NCI-H1694 treated with DMSO at 0.1 percent for 48 hours (cell line): ENCODE data around the gene MSGN1.
A peak's percentile ranks its signal among the peaks of the same experiment; 100 is the strongest.

Experiments
- DNase-seq: peaks from one replicate; lab custom pipeline; 2025; lab: John Stamatoyannopoulos, UW

Gene MSGN1

GRCh38 chr2:17849275-17849674 is 33.0 kb downstream of the MSGN1 start:
- no peak for DNase-seq

DNA sequence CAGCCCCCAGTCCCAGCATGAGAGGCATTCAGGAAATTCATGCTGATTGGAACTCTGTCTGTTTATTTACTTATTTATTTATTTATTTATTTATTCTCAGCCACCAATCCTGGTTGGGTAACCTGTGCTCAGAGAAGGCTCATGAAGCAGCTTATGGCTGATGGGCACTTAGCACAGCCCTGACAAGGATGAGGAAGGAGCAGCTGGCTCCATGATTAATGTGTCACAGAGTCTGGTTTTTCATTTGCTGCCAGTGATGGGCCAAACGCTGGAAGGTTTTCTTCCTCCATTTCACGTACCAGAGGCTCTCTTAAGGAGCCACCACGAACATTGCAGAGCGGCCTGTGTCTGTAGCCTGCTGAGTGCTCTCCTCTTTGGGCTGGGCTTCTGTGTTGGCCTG is 33.9 kb downstream of the MSGN1 start:
- DNase-seq, result no peak

DNA sequence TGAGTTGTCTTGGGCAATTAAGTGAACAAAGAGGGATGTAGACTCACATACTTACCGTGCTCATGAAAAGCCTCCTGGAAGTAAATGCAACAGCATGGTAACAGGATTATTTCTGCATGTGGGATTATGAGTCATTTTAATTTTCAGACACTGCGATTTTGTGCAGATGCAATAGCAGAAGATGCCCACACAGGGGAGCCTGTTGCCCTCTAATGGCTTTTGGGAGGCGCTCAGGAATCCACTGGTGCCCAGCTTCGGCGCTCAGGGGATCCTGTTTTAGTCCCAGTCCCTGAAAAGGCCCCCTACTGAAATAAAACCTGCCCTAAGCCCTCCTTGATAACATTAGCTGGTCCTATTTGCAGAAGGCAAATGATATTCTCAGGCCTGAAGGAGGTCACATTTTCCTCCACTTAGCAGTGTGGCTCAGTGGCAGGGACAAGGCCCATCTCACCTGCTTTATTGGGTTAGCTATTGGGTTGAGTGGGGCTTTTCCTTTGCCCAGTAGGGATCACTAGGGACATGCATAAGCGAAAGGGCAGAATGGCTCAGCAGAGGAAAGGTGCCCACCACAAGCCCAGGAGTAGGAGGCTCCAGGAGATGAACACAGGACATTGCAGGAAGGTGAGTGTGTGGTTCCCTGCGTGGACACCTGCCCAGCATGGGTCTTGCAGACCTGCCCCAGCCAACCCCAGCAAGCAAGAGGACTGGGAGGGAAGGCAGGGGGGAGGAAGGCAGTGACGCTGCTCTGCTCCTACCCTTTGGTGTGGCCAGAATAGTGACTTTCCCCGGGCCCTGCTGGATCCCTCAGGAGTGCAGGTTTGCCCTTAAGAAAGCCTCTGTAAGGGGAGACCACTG is 35.7 kb downstream of the MSGN1 start:
- peak; percentile 89 for DNase-seq

DNA sequence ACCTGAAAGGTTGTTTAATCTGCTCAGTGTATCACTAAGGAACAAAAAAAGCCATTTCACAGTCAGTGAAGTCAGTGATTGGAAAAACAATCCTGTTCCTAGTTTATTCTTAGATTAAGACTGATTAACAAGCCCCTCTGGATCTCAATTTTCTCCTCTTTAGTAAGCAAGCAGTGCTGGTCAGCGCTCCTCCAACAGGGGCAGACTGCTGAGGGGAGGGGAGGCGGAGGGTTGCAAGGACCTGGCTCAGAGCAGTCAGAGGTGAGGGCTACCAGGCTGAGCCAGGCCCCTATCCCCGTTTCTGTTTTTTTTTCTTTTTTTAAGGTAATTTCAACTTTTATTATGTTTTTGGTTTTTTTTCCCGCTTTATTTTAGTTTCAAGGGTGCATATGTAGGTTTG is 37.5 kb downstream of the MSGN1 start:
- DNase-seq, result no peak

DNA sequence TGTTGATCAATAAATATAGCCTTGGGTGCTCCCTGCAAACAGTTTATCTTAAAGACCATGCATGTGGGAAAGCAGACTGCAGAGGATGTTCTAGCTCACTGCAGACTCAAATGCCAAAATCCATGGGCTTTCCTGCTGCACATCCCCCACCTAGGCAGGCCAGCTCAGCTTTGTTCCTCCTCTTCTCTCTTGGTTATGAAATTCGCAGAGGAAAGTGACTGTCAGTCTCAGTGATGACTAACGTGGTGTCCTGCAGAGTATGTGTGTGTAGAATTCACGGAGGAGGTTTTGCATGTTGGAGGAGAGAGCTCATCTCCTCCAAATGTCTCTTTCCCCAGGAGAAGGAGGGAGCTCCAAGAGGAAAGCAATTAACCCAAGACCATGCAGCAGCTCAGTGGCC is 40.8 kb downstream of the MSGN1 start:
- DNase-seq, result no peak

DNA sequence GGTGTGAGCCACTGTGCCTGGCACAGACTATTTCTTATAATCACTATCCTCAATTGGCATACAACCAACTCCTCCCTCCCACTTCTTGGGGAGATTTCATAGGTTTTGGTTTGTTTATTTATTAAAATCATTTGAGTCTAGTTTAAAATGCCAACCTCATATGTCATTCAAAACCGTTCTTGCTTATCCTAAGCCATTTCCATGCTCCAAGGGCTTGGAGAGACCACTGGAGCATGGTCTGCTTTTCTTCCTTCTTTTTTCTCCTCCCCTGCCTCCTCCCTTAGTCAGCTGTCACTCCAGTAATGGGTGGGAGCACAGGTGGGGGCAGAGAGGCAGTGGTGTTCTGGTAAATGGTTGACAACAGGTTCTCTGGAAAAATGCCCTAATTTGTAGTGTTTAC is 41.8 kb downstream of the MSGN1 start:
- no peak for DNase-seq

DNA sequence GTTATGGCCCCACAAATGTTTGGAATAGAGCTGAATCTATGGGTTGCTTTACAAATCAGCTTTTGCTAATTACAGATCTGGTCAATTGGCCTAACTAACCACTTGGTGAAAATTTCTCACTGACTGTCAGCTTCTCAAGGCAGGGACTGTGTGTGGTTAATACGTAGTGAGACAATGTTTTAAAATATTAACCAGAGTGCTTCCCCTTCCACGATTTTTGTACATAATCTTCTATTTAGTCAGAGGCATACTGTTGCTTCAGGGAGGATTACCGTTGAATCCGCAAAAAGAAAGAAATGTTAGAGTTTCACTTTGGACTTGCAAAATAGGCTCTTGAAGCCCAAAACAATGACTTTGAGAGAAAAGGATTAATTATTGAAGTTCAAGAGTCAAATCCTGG is 47.3 kb downstream of the MSGN1 start:
- no peak for DNase-seq

- no peak for DNase-seq
These were observed 48.4 kb downstream of the MSGN1 start for GRCh38 chr2:17864676-17865075.

DNA sequence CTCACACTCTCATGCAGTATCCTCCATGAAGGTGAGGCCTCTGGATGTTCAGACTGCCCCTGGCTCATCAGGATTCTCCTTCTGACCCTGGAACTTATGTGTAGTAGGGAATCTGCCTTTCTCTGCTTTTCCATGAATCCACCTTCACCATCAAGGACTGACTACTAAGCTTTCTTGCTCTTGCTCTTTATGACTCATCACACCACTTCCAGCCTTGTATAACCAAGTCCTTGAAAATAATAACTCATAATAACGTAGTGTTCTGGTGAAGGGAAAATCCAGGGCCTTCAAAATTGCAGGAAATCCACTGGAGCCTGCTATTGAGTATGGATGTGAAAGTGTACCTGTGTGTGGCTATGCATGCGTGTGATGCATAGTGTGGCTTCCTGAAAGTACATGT is 50.9 kb downstream of the MSGN1 start:
- no peak for DNase-seq
